GM18907 (cell line): ENCODE results near the gene CDK6.

Source experiments
- ATAC-seq: cut with Tn5 transposase; IDR thresholded peaks from one replicate; pipeline ENCODE4 v1.9.1; 2021; ENCODE audit warnings: mild to moderate bottlenecking, moderate library complexity; ENCODE audit not compliant: unreplicated experiment

CDK6 gene

GRCh38 chr7:92827464-92828120 lies 8.8 kb downstream of the CDK6 start:
- no peak for ATAC-seq

- ATAC-seq: no peak
Observed at GRCh38 chr7:92826258-92826938, 10.0 kb downstream of the CDK6 start.

DNA sequence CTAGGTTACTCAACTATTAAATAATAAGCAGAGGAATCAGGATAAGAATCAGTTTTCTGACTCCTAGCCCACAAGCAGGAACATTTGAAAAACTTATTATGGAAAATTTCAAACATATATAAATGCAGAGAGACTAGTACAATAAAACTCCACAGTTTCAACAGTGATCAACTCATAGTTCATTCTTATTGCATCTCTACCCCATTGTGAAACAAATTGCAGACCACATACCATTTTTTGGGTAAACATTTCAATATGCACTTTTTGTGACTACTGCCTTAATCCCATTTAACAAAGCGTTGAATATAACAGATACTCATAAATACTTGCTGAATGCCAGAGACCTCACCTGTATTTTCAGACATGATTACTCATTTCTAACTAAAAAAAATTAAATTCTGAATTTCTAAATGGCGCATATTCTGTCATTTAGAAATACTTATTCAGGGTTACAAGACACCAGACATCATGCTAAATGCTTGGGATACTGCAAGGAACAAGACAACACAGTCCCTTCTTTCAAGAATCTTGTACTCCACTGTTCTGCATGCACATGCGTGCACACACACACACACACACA lies 11.4 kb downstream of the CDK6 start:
- no peak for ATAC-seq

DNA sequence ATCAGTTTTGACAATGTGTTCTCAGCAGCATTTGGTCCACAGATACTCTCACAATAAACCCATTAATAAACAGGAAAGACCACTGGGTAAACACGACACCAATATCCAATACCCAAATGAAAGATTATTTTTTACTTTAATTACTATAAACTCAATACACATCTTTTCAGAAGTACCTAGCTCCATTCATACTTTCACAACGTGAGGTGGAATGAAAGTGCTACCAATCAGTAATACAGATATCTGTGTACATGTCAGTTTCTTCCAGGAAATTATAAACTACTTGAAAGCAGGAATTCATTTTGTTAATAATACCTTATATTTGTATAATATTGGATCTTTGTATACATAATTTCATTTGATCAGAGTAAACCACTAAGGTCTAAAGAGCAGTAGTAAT lies 11.9 kb downstream of the CDK6 start:
- no peak for ATAC-seq

DNA sequence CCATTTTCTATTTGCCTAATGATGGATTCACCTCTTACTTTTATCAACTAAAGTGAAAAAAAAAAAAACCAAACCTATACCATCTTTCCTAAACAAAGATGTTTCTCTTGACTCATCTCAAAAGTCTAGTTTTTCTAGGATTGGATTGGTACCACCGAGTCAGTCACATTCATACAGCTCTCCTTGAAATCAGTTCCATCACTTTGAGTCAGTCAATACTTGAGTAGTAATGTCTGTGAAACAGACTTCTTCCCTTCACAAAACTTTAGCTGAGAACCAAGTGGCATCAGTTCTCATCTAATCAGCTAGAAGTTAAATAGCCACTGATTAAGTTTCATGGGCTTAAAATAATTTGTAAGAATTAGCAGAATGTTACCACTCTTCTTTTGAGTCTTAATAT lies 13.3 kb downstream of the CDK6 start:
- ATAC-seq: no peak

DNA sequence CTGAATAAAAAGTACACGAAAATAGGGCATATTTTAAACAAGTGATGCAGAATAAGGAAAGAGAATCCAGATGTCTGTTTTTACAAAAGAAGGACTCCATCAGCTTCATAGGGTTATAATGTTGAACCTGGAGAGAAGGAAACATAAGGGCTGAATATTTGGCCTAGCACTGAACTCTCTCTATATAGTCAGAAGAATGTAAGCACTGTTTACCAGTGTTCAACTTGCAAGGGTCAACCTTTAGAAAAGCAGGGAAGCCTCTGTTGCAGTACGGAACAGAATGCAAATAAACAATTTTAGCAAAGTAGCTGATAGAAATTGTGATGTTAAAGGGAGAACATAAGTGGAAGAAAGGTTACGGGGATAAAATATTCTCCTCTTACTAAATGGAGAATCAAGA lies 16.2 kb downstream of the CDK6 start:
- no peak for ATAC-seq

DNA sequence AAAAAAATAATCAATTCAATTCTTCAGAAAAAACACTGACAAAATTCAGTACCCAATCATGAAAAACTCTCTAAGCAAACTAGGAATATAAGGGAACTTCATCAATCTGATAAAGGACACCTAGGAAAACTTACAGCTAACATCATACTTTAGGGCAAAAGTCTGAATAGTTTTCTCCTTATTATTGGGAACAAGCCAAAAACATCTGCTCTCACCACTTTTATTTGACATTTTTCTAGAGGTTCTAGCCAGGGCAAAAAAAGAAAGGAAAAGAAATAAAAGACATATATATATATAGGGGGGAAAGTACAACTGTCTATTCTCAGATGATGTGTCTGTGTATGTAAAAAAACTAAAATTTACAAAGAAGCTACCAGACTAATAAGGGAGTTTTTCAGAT lies 19.0 kb downstream of the CDK6 start:
- no peak for ATAC-seq

- ATAC-seq: peak; percentile 41
Observed at GRCh38 chr7:92815412-92815811, 21.0 kb downstream of the CDK6 start.

- ATAC-seq: peak; percentile 58
Observed at GRCh38 chr7:92813390-92814024, 22.9 kb downstream of the CDK6 start.

GRCh38 chr7:92811158-92811557 lies 25.2 kb downstream of the CDK6 start:
- ATAC-seq: no peak

DNA sequence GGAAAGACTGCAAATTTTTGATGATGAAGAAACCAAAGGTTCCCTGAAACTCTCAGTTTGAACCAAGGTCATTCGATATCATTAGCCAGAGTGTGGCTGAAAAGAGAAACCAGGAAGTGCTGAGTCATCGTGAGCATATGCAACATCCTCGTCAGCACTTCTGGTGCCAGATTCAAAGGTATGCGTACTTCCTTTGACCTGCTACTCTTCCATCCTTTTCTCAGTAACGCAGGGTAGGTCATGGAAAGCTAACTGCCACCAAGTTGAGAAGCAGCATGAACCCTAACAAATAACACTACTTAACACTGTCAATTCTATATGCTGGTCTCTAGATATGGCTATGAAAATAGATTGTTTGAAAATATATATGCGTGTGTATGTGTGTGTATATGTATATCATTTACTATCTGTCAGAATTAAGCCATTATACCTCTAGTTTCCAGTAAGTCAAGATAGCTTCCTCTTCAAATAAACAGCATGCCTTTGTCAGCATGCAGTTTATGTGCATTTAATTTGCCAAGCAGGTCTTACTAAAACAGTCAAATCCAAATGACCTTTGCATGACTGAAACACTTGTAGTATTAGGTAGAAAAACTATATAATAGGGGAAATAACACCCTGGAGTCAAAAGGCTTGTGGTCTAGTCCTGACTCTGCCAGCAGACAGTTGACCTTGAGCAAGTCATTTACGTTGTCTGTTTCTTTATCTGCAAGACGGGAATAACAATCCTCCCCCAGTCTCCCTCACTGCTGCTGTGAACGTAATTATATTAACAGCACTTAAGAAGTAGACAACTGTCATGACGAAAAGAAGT lies 26.4 kb downstream of the CDK6 start:
- ATAC-seq: peak; percentile 86

DNA sequence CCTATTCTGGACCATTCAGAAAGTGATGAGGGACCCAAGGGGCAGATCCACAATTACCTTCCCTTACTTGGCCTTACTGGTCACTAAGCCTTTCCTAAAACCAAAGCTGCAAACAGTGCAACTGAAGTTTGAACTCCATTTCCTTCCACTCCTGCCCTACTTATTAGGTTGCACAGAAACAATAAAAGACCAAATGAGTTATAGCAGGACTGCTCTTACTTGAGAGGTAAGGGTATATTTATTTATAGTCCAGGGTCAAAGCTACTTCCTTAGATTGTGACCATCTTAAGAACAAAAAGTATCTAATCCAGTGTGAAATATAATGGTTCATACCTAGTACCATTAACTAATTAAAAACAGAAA lies 27.0 kb downstream of the CDK6 start:
- peak; percentile 29 for ATAC-seq

DNA sequence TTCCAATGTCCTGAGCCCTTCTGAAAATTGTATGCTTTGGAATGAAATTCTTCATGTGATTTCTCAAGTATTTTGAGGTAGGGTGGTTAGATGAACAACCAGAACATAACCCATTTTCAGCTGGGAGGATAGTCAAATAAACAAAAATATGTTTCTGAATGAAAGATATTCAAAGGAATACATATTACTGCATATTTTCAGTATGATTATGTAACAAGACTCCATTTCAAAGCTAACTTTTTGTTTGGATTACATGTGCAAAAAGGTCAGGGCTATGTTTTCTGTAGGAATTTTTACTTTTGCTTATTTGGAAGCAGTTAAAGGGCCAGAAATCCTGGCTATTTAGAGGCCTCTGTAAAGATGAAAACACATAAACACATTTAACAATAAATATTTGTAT lies 27.7 kb downstream of the CDK6 start:
- ATAC-seq: no peak

GRCh38 chr7:92808006-92808405 lies 28.4 kb downstream of the CDK6 start:
- ATAC-seq: no peak

DNA sequence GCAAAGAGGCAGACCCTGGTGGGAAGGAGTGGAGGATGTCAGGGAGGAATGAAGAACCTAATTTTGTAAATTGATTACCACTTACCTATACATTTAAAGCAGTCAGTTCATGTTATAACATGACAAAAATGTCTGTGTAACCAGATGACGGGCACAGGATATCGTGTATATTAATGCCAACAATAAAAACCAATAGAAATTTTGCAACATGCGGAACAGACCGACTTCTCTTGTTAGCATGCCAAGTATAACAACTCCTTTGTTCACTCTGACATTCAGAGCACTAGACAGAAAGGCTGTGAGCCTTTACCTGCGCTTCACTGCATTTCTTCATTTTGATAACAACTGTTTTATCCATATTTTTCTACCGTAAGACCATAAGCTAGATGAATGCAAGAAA lies 29.9 kb downstream of the CDK6 start:
- ATAC-seq: no peak

GRCh38 chr7:92802406-92802805 lies 34.0 kb downstream of the CDK6 start:
- ATAC-seq: no peak

DNA sequence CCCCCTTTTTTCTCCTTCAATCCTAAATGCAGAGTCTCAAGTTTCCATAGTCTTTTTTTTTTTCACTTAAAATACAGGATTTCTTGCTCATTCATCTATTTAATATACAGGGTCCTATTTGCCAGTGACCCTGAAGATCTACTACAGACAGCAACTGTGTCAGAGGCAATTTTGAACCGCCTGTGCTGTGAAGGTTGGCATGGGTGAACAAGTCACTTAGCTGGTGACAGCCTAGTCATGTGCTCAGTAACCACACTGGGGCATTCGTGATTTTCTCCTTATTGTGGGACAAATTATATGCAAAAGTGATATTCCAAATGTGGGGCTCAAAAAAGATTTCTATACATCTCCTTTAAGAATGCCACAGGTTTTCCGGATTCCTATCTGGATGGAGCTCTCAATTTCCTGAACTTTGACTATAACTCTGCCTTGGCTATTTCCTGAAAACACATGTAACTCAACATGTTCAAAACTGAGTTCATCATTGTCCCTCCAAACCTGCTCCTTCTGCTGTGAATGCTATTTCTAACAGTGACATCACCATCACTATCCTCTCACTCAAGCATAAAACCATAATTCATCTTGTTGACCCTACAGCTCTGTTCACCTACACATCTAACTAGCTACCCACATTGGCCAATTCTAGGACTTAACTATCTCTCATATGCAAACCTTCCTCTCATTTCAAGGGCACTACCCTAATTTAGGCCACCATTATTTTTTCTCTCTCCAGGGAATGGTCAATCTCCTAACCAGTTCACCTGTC lies 36.7 kb downstream of the CDK6 start:
- peak; percentile 65 for ATAC-seq

- ATAC-seq: no peak
Observed at GRCh38 chr7:92798517-92799249, 37.7 kb downstream of the CDK6 start.

- peak; percentile 35 for ATAC-seq
Observed at GRCh38 chr7:92797693-92798092, 38.7 kb downstream of the CDK6 start.

DNA sequence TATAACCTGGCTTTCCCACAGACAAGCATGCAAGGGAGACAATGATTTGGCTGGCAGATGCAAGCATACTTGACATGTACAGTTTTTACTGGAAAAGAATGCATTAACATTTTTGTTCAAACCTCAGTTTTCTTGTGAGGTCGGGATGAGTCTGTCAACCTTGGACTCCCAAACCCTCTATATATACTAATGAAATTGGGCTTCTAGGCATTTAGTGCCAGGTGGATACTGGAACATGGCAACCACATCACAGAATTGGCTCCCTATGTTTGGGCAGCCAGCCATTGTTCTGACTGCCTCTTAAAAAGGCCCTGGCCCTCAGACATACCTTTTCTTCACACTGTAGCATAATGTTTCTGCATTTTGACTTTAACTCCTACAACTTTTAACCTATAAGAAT lies 39.1 kb downstream of the CDK6 start:
- ATAC-seq: peak; percentile 31
